A673 (cell line): ENCODE data around the gene TLCD4.
"Not testable (repeated sequence)": the region's sequence is repeated elsewhere in the genome, so short reads cannot be mapped to it uniquely, and the experiment has no call there.

Source experiments
- CTCF ChIP-seq: fragments of 300-800, 200-600 bp; sonication (generic); conservative IDR thresholded peaks from 2 replicates; pipeline ENCODE4 v1.5.1; 2017; ENCODE audit warnings: low read depth, mild to moderate bottlenecking, antibody characterized with exemption, low read length, moderate library complexity, mixed read lengths
- EZH2 ChIP-seq: fragments of 200-600 bp; sonication (generic); IDR thresholded peaks from 2 replicates; pipeline ENCODE4 v1.6.1; 2017; ENCODE audit warnings: borderline replicate concordance, low read depth, mild to moderate bottlenecking, mixed read lengths, antibody characterized with exemption, low read length; ENCODE audit not compliant: poor library complexity, severe bottlenecking

GRCh38 chr1:95091290-95091689 is 25.9 kb upstream of the TLCD4 start:
- TF ChIP-seq CTCF, EZH2: not testable (repeated sequence)
